Thoracic aorta (tissue), 2 donors: ENCODE results near the gene ERC1. TPM values are rescaled to one million over a fixed set of nuclear protein-coding genes. Genes with fewer than 3 reads are reported as not detected.

ENCODE experiments used
- ATAC-seq: fragments of 150-250 bp; one replicate; pipeline ENCODE4 v1.8.0; 2017; ENCODE audit warnings: low read depth; ENCODE audit not compliant: insufficient number of reproducible peaks, low FRiP score
- DNase-seq: peaks from one replicate; pipeline ENCODE4 v3.0.0-alpha.2; 2020; ENCODE audit warnings: low spot score
- H3K27ac ChIP-seq, 2 donors: fragments of 200-600 bp; sonication (generic); 1 replicate in 1 of 2; 2 replicates in 1 of 2; pipeline ENCODE4 v1.5.1; 2016; ENCODE audit warnings: mild to moderate bottlenecking in 2 of 2, moderate library complexity in 2 of 2
- H3K27me3 ChIP-seq: fragments of 200-600 bp; sonication (generic); replicated peaks from 2 replicates; pipeline ENCODE4 v1.6.0; 2016; ENCODE audit warnings: mild to moderate bottlenecking; ENCODE audit not compliant: insufficient read depth
- H3K36me3 ChIP-seq: fragments of 200-600 bp; sonication (generic); one replicate; pipeline ENCODE4 v1.5.1; 2016
- H3K4me1 ChIP-seq, 2 donors: fragments of 200-600 bp; sonication (generic); 1 replicate in 1 of 2; 2 replicates in 1 of 2; pipeline versions ENCODE4 v1.5.1 to v1.6.0; 2016; ENCODE audit warnings: low read depth in 2 of 2, mild to moderate bottlenecking in 1 of 2; ENCODE audit not compliant: control insufficient read depth in 1 of 2
- H3K4me3 ChIP-seq: fragments of 200-600 bp; sonication (generic); 2 replicates; pipeline ENCODE4 v1.5.1; 2016; ENCODE audit warnings: mild to moderate bottlenecking
- H3K9me3 ChIP-seq: fragments of 200-600 bp; sonication (generic); 2 replicates; pipeline ENCODE4 v1.5.1; 2016
- CTCF ChIP-seq: fragments of 200-600 bp; sonication (generic); IDR thresholded peaks from one replicate; pipeline ENCODE4 v1.5.1; 2019; ENCODE audit warnings: antibody characterized with exemption
- total RNA-seq, 2 donors: library from RNA; depleted of rRNA; stranded (reverse); fragments of >200 nt; gene quantifications; one replicate each; pipeline versions ENCODE4 v1.1.0 to v1.2.3, GENCODE V29; 2016

ERC1 gene
- total RNA-seq, 2 donors from 2014 or later, result 45.8 to 80.0 TPM

- Histone ChIP-seq H3K9me3 (no peaks in the 10 kb centered on the region), H3K4me1 (peaks cover 23 to 62% of the 10 kb centered on the region in 2 donors), H3K36me3 (no peaks in the 10 kb centered on the region), H3K27ac (no peak overlapping the region), H3K27me3 (no peaks in the 10 kb centered on the region), H3K4me3 (no peak overlapping the region)
- ATAC-seq, result no peak
- DNase-seq, result no peak
- no peak for TF ChIP-seq CTCF
Measured at GRCh38 chr12:1467710-1468109, 476.7 kb downstream of the ERC1 start.

GRCh38 chr12:1469070-1469469 is 478.0 kb downstream of the ERC1 start:
- H3K4me3 ChIP-seq, result no peak overlapping the region
- no peak overlapping the region for H3K27ac ChIP-seq
- no peaks in the 10 kb centered on the region for H3K27me3 ChIP-seq
- no peak for ATAC-seq
- no peak for TF ChIP-seq CTCF
- H3K4me1 ChIP-seq, result peaks cover 32 to 63% of the 10 kb centered on the region in 2 donors
- DNase-seq, result no peak
- H3K36me3 ChIP-seq, result no peaks in the 10 kb centered on the region
- no peaks in the 10 kb centered on the region for H3K9me3 ChIP-seq

- Histone ChIP-seq H3K9me3 (no peaks in the 10 kb centered on the region), H3K27ac (peak overlapping the region; percentile 31 to 48), H3K36me3 (no peaks in the 10 kb centered on the region), H3K27me3 (no peaks in the 10 kb centered on the region), H3K4me3 (peak overlapping the region; percentile 19), H3K4me1 (peaks cover 34 to 70% of the 10 kb centered on the region in 2 donors)
- TF ChIP-seq CTCF, result no peak
- DNase-seq (no peak), ATAC-seq (no peak)
Measured at GRCh38 chr12:1470051-1470450, 479.0 kb downstream of the ERC1 start.

DNA sequence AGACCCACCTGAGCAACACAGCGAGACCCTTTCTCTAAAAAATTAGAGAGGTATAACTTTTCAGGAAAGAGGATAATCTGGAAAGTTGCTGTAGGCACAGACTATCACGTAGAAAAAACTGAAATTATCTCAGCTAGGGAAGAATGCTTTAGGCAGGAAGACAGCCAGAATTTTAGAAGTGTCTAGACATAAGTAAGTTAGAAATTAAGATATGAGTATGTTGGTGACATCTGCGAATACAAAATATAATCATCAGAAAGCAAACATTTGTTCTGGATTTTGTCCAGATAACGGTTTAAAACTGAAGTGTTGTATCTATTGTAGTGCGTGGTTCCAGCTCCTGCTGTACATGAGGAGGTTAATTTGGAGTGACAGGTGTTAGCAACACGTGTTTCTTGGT is 480.2 kb downstream of the ERC1 start:
- Histone ChIP-seq H3K27me3 (no peaks in the 10 kb centered on the region), H3K4me1 (peaks cover 41 to 82% of the 10 kb centered on the region in 2 donors), H3K36me3 (no peaks in the 10 kb centered on the region), H3K4me3 (no peak overlapping the region), H3K27ac (peak overlapping the region in 1 of 2 donors; percentile 48), H3K9me3 (no peaks in the 10 kb centered on the region)
- TF ChIP-seq CTCF, result no peak
- ATAC-seq, result no peak
- DNase-seq, result no peak

- H3K27me3 ChIP-seq, result no peaks in the 10 kb centered on the region
- no peak for TF ChIP-seq CTCF
- H3K4me1 ChIP-seq, result peaks cover 41 to 80% of the 10 kb centered on the region in 2 donors
- peak overlapping the region; percentile 68 to 81 for H3K27ac ChIP-seq
- H3K9me3 ChIP-seq, result no peaks in the 10 kb centered on the region
- DNase-seq (no peak), ATAC-seq (no peak)
- no peaks in the 10 kb centered on the region for H3K36me3 ChIP-seq
- H3K4me3 ChIP-seq, result peak overlapping the region; percentile 13
Measured at GRCh38 chr12:1473418-1473817, 482.4 kb downstream of the ERC1 start.
